ENCODE measurements around the gene MGAT2. TPM values are rescaled to one million over a fixed set of nuclear protein-coding genes. Genes with fewer than 3 reads are reported as not detected.

The MGAT2 gene
- total and polyA plus RNA-seq, 9 of the 15 experiments (the other 6 are each of a cell fraction or from before 2014, with no cell fraction given): 0.03 to 33.3 (median 24.6) TPM; not detected in 1

GRCh38 chr14:49621114-49621881, 699 bp downstream of the MGAT2 start (continued):
- TF ChIP-seq, protein P1, sequence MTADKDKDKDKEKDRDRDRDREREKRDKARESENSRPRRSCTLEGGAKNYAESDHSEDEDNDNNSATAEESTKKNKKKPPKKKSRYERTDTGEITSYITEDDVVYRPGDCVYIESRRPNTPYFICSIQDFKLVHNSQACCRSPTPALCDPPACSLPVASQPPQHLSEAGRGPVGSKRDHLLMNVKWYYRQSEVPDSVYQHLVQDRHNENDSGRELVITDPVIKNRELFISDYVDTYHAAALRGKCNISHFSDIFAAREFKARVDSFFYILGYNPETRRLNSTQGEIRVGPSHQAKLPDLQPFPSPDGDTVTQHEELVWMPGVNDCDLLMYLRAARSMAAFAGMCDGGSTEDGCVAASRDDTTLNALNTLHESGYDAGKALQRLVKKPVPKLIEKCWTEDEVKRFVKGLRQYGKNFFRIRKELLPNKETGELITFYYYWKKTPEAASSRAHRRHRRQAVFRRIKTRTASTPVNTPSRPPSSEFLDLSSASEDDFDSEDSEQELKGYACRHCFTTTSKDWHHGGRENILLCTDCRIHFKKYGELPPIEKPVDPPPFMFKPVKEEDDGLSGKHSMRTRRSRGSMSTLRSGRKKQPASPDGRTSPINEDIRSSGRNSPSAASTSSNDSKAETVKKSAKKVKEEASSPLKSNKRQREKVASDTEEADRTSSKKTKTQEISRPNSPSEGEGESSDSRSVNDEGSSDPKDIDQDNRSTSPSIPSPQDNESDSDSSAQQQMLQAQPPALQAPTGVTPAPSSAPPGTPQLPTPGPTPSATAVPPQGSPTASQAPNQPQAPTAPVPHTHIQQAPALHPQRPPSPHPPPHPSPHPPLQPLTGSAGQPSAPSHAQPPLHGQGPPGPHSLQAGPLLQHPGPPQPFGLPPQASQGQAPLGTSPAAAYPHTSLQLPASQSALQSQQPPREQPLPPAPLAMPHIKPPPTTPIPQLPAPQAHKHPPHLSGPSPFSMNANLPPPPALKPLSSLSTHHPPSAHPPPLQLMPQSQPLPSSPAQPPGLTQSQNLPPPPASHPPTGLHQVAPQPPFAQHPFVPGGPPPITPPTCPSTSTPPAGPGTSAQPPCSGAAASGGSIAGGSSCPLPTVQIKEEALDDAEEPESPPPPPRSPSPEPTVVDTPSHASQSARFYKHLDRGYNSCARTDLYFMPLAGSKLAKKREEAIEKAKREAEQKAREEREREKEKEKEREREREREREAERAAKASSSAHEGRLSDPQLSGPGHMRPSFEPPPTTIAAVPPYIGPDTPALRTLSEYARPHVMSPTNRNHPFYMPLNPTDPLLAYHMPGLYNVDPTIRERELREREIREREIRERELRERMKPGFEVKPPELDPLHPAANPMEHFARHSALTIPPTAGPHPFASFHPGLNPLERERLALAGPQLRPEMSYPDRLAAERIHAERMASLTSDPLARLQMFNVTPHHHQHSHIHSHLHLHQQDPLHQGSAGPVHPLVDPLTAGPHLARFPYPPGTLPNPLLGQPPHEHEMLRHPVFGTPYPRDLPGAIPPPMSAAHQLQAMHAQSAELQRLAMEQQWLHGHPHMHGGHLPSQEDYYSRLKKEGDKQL (CRISPR knock-in tag; IDR thresholded peaks at IDR 0.05; ENCODE audit: borderline replicate concordance): no peak
- TF ChIP-seq KLF16 (IDR thresholded peaks at IDR 0.05) (no peak), RBM14 (IDR thresholded peaks at IDR 0.05; ENCODE audit: borderline replicate concordance, insufficient read depth, low read depth, low read length) (no peak), FOXA1 (IDR thresholded peaks at IDR 0.05; ENCODE audit: borderline replicate concordance) (no peak), ZBTB5 (IDR thresholded peaks at IDR 0.05) (no peak), KLF1 (tag; IDR thresholded peaks at IDR 0.05) (no peak), TRIM24 (IDR thresholded peaks at IDR 0.05) (no peak), ZNF644 (tag; IDR thresholded peaks at IDR 0.05; ENCODE audit: low read depth) (no peak), ZNF3 (CRISPR knock-in tag; IDR thresholded peaks at IDR 0.05) (no peak), SNAPC5 (CRISPR knock-in tag; IDR thresholded peaks at IDR 0.05) (no peak), L3MBTL2 (IDR thresholded peaks at IDR 0.05) (peak; percentile 86), HEY1 (CRISPR knock-in tag; IDR thresholded peaks at IDR 0.05; ENCODE audit: borderline replicate concordance) (no peak), ZNF212 (CRISPR knock-in tag; IDR thresholded peaks at IDR 0.05) (no peak), NELFE (IDR thresholded peaks at IDR 0.05; ENCODE audit: insufficient read depth, insufficient read length) (no peak), ZNF184 (CRISPR knock-in tag; IDR thresholded peaks at IDR 0.05) (no peak), NFRKB (IDR thresholded peaks at IDR 0.05; ENCODE audit: low read depth) (no peak)
- TF ChIP-seq, protein P2, sequence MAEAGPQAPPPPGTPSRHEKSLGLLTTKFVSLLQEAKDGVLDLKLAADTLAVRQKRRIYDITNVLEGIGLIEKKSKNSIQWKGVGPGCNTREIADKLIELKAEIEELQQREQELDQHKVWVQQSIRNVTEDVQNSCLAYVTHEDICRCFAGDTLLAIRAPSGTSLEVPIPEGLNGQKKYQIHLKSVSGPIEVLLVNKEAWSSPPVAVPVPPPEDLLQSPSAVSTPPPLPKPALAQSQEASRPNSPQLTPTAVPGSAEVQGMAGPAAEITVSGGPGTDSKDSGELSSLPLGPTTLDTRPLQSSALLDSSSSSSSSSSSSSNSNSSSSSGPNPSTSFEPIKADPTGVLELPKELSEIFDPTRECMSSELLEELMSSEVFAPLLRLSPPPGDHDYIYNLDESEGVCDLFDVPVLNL (CRISPR knock-in tag; IDR thresholded peaks at IDR 0.05; ENCODE audit: low read depth): no peak
- TF ChIP-seq, protein P3, sequence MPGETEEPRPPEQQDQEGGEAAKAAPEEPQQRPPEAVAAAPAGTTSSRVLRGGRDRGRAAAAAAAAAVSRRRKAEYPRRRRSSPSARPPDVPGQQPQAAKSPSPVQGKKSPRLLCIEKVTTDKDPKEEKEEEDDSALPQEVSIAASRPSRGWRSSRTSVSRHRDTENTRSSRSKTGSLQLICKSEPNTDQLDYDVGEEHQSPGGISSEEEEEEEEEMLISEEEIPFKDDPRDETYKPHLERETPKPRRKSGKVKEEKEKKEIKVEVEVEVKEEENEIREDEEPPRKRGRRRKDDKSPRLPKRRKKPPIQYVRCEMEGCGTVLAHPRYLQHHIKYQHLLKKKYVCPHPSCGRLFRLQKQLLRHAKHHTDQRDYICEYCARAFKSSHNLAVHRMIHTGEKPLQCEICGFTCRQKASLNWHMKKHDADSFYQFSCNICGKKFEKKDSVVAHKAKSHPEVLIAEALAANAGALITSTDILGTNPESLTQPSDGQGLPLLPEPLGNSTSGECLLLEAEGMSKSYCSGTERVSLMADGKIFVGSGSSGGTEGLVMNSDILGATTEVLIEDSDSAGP (CRISPR knock-in tag; IDR thresholded peaks at IDR 0.05): no peak

All from K562 (cell line).